Measurements from ENCODE around the gene ARHGEF1.

ARHGEF1 gene, protein sequence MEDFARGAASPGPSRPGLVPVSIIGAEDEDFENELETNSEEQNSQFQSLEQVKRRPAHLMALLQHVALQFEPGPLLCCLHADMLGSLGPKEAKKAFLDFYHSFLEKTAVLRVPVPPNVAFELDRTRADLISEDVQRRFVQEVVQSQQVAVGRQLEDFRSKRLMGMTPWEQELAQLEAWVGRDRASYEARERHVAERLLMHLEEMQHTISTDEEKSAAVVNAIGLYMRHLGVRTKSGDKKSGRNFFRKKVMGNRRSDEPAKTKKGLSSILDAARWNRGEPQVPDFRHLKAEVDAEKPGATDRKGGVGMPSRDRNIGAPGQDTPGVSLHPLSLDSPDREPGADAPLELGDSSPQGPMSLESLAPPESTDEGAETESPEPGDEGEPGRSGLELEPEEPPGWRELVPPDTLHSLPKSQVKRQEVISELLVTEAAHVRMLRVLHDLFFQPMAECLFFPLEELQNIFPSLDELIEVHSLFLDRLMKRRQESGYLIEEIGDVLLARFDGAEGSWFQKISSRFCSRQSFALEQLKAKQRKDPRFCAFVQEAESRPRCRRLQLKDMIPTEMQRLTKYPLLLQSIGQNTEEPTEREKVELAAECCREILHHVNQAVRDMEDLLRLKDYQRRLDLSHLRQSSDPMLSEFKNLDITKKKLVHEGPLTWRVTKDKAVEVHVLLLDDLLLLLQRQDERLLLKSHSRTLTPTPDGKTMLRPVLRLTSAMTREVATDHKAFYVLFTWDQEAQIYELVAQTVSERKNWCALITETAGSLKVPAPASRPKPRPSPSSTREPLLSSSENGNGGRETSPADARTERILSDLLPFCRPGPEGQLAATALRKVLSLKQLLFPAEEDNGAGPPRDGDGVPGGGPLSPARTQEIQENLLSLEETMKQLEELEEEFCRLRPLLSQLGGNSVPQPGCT

DNA sequence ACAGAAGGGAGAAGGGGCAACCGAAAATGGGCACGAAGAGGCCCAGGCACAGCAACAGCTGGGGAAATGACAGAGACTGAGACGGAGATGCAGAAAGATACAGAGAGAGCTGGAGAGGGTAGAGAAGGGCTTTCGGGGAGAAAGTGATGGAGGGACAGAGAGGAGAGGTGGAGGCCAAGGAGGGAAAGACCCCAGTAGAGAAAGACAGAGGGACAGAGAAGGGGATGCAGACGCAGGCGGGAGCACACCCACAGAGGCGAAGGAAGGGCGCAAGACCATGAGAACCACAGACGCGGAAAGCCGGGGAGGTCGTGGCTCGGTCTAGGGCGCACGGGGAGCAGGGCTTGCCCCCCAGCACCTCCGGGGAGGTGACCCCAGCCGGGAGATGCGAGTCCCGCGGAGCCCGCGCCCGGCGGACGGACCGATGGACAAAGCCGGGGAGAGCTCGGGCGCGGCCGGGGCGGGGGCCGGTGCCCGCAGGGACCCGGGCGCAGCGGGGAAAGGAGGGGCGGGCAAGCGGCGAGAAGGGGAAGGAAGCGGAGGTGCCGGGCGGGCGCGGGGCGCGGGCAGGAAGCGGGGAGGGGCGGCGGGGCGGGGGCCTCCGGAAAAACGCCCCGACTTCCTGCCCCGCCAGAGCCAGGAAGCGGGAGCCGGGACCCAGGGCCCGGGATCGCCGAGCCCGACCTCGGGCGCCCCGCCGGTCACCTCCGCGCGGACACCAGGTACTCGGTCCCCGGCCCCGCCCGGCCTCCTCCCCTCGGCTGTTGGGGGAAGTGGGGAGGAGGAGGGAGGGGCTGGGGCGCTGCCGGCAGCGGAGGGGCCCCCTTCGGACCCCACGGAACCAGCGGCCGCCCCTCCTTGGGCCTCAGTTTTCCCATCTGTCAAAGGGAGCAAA, at the start of gene ARHGEF1:
ARHGEF1 (plus strand) TSS at position 617 of the 895 bp plus-strand sequence. CDS start 4,899 bp downstream, outside the sequence.
- no peak for DNase-seq (ENCODE audit: low read depth in 2 of 2)

DNA sequence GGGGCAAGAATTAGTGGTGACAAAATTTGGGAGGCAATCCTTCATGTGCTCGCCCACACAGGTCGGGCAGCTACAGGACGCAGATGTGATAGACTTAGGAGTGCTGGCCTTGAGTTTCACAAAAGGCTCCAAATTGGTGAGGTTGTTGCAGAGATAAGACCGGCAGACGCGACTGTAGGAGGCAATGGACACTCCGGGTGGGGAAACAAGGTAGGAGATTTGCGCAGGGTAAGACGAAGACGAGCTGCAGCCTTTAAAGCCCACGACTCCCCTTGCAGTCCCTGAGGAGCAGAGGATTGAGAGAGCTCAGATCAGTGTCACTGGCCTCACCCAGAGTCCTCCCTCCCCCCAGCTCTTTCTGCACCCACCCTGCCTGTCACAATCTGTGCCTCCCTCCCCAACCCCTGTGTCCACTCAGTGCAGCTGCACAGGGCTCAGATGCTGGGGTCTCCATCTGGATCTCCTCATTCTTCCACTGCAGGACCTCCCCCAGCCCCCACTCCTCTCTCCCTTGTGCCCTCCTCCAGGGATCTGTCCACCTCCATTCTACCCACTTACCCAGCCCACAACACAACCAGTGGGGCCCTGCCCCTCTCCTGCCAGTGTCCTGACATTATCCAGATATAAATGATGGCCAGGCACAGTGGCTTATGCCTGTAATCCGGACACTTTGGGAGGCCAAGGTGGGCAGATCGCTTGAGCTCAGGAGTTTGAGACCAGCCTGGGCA, 44.8 kb upstream of the ARHGEF1 start:
- DNase-seq (ENCODE audit: low read depth in 2 of 2): no peak

DNA sequence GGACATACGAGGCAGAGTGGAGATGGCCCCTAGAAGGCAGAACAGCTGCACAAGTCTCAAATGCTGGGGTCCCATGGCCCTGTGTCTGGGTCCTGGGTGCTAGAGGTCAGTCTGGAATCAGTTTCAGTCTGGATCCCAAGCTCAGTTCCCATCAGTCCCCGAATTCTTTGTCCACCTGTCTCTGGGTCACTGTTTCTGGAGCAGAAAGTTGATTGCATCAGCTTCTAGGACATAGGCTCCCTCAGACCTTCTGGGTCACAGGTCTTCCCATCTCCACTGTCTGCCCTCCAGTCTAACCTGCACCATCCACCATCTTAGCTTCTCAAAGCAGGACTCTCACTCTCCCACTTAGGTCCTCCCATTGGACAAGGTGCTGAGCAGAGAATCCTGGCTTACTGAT, 43.8 kb upstream of the ARHGEF1 start:
- no peak for DNase-seq (ENCODE audit: low read depth in 2 of 2)

DNA sequence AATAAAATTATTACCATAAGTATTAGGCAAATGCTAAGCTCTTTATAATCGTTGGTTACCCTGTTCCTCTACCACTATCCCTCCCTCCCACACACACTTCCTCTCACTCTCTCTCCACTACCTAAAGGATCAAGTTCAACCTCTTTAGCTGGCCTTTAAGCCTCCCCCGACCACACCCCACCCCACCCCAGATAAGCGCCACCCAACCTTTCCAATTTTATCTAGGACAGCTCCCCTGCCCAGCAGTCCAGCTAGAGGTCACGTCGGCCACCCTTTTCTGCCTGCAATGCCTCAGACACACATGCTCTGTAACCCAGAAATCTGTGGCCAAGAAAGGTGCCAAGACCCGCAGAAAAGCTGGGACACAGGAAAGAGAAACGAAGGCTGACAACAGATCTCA, 39.6 kb upstream of the ARHGEF1 start:
- DNase-seq (ENCODE audit: low read depth in 2 of 2): no peak

DNA sequence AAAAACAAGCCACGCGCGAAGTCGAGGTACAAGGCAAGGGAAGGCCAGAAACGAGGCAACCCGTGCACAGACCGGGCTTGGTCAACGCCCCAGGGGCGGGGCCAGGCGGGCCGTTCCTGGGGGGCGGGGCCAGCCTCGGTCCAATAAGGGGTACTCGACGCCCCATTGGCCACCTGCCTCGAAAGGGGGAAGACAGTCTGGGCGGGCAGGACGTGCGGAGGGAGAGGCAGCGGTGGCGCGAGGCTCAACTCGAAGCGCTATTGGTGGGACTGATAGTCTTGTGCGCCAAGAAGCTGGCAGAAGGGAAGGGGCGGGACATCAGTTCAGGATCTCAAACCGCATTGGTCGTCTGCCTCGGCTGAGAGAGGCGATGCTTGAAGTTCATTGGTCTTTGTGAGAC, 38.4 kb upstream of the ARHGEF1 start, which contains the start of gene LYPD4:
LYPD4 (minus strand) TSS at position 83 of the 400 bp plus-strand sequence. CDS start 5,398 bp downstream, outside the sequence.
- no peak for DNase-seq (ENCODE audit: low read depth in 2 of 2)

DNA sequence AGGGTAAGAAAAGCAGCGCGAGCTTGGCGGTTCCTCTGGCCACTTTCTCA, 38.2 kb upstream of the ARHGEF1 start, which contains the start of gene DMRTC2:
DMRTC2 (plus strand) TSS at position 42 of the 50 bp plus-strand sequence. CDS start 2,387 bp downstream, outside the sequence.
- DNase-seq (ENCODE audit: low read depth in 2 of 2): no peak

DNA sequence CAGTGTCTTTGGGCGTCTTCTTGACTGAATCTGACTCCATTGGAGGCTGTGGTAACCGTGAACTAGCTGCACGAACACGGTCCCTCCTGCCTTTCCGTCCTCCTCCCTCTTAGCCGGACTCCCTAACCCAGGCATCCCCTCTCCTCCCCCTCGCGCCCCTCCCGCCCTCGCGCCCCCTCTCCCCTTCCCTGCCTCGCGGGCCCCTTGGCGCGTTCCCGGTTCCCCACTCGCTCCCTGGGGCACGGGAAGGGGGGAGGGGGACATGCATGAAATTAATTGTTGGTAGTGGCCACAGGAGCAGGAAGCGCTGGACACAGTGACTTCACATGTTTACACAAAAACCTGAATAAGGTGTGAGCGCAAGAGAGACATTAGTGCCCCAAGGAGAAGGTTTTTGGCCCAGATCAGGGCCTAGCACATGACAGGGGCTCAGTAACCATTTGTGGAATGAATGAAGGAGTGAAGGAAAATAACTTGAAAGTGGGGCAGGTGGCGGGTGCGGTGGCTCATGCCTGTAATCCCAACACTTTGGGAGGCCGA, 37.9 kb upstream of the ARHGEF1 start:
- DNase-seq (ENCODE audit: low read depth in 2 of 2): no peak

DNA sequence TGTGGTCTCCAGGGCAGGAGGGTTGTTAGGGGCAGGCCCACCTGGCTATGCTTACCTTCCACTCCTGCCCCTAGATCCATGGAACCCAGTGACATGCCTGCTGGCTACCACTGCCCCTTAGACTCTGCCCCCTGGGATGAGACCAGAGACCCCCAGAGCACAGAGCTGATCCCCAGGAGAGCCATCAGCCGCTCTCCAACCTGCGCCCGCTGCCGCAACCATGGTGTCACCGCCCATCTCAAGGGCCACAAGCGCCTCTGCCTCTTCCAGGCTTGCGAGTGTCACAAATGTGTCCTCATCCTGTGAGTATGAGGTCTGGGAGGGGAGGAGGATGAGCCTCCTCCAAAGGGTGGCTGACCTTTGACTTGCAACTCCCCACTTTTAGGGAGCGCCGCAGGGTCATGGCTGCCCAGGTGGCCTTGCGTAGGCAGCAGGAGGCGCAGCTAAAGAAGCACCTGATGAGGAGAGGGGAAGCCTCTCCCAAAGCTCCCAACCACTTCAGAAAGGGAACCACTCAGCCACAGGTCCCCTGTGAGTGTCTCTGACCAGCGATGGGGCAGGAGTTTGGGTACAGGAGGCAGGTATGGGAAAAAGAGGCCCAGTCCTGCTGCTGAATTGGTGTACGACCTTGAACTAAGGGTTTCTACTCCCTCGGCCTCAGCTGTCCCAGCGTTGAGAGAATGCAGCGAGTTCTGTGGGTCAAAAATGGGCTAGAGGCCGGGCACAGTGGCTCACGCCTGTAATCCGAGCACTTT, 35.5 kb upstream of the ARHGEF1 start:
- no peak for DNase-seq (ENCODE audit: low read depth in 2 of 2)

DNA sequence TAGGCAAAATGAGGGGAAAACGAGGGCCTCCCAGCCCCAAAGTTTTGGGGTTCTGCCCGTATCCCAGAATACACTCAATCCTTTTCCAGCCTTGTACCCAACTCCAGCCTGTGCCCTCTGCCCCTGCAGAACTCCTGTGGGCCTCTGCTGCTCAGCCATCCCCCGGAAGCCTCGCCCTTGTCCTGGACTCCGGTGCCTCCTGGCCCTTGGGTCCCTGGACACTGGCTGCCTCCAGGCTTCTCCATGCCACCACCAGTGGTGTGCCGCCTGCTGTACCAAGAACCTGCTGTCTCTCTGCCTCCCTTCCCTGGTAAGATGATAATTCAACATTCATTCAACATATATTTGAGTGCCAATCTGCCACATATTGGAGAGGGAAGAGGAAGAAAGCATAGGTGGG, 34.3 kb upstream of the ARHGEF1 start:
- no peak for DNase-seq (ENCODE audit: low read depth in 2 of 2)

DNA sequence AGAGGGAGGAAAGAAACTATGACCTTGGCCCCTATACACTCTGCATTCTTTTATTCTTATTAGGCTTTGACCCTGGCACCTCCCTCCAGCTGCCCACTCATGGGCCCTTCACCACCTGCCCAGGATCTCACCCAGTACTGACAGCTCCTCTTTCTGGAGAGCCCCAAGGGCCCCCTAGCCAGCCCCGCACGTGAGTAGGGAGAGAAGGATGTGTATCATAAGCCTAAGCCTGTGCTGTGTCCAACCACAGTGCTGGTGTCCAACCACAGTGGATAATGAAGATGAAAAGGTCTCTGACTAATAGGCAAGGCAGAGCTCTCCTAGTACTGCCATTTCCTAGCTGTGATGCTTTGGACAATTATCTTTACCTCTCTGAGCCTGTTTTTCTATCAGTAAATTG, 33.9 kb upstream of the ARHGEF1 start:
- DNase-seq (ENCODE audit: low read depth in 2 of 2): no peak

DNA sequence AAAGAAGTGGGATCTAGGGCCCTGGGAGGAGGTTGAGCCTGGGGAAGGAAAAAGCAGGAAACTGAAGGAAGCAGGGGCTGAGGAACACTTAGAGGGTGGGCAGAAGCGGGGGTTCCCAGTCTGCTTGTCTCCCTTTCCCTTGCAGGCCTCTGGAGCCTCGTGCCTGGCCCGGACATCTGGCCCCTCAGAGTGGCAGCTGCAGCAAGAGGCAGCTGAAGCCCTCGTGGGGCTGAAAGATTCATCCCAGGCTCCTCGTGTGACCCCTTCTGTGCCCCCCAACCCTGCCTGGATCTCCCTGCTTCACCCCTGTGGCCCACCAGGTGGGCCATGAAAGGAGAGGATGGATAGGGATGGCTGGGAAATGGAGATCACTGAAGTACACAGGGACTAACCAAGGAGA, 32.6 kb upstream of the ARHGEF1 start:
- no peak for DNase-seq (ENCODE audit: low read depth in 2 of 2)

DNA sequence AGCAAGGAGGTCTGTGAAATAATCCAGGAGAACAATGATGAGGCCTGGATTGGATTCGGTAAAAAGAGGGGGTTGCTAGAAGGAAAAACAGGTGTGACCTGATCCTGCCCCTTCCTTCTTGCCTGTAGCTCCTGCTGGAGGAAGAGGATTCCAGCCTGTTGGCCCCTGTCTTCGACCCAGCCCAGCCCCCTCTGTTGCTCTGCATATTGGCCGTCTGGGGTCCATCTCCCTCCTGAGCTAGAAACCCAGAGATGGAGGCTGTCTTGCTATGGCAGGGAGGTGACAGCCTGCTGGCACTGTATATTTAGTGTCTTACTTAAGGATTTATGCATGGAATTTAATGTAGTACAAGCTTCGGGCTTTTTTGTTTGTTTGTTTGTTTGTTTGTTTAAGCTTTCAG, 31.5 kb upstream of the ARHGEF1 start:
- DNase-seq (ENCODE audit: low read depth in 2 of 2): no peak

DNA sequence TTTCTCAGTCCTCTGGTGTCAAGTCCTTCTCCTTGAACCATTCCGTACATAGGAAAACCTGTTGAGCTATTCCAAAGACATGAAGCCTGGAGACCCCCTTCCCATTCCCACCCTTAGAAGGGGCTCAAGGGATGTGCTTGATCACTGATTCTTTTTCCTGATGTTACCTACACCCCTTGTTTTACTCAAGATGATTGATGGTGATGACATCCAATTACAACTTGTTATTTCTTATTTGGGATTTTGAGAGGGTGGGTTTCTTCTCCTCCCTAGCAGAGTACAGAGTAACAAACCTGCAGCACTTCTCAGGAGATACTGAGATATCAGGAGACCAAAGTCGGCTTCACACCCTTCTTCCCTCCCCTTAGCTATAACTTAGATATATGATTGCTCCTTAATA, 29.6 kb upstream of the ARHGEF1 start:
- no peak for DNase-seq (ENCODE audit: low read depth in 2 of 2)

DNA sequence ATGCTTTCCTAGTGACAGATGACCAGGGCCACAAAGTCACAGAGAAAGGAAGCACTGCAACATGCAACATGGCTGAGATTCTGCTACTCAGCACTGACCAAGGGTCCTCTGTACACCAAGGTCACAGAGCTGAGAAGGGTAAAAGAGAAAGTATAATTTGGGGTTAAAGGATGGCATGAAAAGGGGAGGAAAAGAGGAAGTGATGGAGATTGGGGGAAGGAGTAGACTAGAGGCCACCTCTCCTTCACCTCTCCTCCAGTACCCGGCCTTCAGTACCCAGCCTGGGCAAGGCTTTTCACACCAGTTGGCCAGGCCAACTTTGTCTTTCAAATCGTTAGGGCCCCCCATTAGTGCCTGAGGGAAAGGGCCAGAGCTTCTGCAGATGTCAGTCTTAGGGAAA, 29.2 kb upstream of the ARHGEF1 start:
- DNase-seq (ENCODE audit: low read depth in 2 of 2): no peak

DNA sequence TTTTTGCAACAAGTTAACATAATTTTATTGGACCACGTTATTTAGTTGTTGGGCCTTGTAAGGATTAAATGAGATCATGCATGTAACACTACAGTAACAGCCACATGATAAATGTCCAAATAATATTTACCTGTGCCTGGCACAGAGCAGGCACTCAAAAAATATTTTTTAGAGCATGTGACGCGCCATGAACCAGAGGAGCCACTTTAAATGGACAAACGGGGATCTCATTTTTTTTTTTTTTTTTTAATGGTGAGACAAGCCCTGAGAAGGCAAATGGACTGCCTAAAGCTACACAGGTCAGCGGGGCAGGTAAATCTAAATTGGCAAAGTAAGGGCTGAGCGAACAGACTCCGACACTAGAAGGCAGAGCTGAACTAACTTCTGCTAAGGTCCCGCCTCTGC, 23.8 kb upstream of the ARHGEF1 start:
- DNase-seq (ENCODE audit: low read depth in 2 of 2): no peak

DNA sequence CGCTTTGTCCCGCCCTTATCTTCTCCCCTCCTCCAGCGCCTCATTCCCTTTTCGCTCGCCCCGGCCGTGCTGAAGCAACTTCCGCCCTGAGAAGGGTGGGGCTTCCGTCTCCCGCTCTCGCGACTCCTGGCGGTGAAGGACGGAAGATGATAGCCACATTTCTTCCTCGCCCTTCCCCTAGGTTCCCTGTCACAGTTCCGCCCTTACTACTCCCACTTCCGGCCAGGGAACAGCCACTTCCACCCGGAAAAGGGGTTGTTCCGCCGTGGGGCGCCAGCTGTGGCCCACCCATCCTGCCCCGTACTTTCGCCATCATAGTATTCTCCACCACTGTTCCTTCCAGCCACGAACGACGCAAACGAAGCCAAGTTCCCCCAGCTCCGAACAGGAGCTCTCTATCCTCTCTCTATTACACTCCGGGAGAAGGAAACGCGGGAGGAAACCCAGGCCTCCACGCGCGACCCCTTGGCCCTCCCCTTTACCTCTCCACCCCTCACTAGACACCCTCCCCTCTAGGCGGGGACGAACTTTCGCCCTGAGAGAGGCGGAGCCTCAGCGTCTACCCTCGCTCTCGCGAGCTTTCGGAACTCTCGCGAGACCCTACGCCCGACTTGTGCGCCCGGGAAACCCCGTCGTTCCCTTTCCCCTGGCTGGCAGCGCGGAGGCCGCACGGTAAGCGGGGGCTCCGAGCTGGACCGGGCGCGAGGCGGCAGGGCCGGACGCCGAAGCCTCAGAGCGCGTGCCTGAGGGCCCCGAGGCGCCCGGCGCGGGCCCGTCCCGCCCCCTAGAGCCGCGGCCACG, 23.2 kb upstream of the ARHGEF1 start, which contains the start of gene RPS19:
RPS19 (plus strand) TSS at position 638 of the 801 bp plus-strand sequence. CDS start 520 bp downstream, outside the sequence.
- DNase-seq (ENCODE audit: low read depth in 2 of 2): peak; percentile 95 to 98

DNA sequence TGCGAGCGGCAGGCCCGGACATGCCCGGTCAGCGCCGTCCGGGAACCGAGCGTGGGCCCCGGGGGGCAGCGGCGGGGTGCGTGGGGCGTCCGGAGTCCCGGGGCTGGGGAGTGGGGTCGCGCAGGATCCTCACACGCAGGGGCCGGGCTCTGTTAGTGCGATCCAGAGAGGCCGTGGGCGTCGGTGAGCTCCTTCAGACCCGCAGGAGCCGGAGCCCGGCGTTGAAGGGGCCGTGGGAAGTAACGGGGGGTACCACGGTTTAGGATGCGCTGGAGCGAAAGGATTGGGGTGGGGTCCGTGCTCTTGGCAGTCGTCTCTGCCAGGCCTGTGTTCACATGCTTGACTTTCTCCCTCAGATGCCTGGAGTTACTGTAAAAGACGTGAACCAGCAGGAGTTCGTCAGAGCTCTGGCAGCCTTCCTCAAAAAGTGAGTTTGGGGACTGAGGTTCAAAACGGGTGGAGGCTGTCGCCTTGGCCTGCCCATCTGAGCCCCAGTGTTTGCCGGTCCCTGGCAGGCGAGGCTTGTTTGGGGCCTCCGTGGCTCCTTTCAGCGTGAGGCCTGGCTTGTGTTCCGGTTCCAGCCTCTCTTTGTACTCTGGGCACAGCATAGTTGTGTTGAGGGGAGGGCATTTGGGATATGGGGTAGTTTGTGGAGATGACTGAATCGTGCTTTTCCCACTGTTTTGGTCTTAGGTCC, 22.4 kb upstream of the ARHGEF1 start:
- DNase-seq (ENCODE audit: low read depth in 2 of 2): no peak

DNA sequence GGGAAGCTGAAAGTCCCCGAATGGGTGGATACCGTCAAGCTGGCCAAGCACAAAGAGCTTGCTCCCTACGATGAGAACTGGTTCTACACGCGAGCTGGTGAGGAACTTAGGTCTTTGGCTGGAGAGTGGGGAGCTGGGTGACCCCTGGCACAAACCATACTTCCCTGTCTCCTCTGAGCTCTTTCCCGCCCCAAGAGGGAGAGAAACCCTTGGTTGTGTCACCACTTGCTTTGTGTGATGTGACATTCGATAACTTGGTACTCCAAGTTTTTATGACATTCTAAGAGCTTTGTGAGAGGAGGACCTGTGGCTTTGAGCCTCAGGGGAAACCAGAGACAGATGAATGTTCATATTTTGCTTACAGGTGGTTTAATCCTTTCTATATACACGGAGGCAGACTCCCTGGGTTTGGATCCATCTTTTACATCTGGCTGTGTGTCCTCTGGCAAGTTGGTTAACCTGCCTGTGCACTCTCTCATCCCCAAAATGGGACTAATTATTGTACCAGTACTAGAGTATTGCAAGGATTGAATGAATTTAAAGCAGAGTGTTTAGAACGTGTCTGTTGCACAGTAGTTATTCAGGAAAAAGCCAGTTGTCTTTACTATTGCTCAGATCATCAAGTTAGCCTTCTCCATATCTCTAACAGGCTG, 21.7 kb upstream of the ARHGEF1 start:
- no peak for DNase-seq (ENCODE audit: low read depth in 2 of 2)
